Gastrocnemius medialis (tissue), 4 donors: ENCODE data around the gene ENPP1. TPM values are rescaled to one million over a fixed set of nuclear protein-coding genes. Genes with fewer than 3 reads are reported as not detected.
A peak's percentile ranks its signal among the peaks of the same experiment; 100 is the strongest.

Experiments
- ATAC-seq, 2 donors: fragments of 150-250 bp; one replicate each; pipeline ENCODE4 v1.9.1; 2016
- DNase-seq, 2 donors: peaks; one replicate each; pipeline ENCODE4 v3.0.0-alpha.2; 2019
- H3K27ac ChIP-seq, 4 donors: fragments of 200-600 bp; sonication (generic); 1 replicate in 1 of 4; 2 replicates in 3 of 4; pipeline ENCODE4 v1.5.1; 2016 to 2018; ENCODE audit warnings: mild to moderate bottlenecking in 2 of 4, moderate library complexity in 1 of 4
- H3K27me3 ChIP-seq, 3 donors: fragments of 200-600 bp; sonication (generic) in 2 of 3; 1 replicate in 1 of 3; 2 replicates in 2 of 3; pipeline versions ENCODE4 v1.5.1 to v1.6.0; 2016 to 2019; ENCODE audit warnings: mild to moderate bottlenecking in 1 of 3, moderate library complexity in 1 of 3
- H3K36me3 ChIP-seq, 2 donors: fragments of 200-600 bp; sonication (generic) in 1 of 2; one replicate each; pipeline ENCODE4 v1.5.1; 2017 to 2018
- H3K4me1 ChIP-seq, 2 donors: fragments of 200-600 bp; sonication (generic) in 1 of 2; one replicate each; pipeline ENCODE4 v1.5.1; 2016 to 2017; ENCODE audit warnings: mild to moderate bottlenecking in 2 of 2
- H3K4me3 ChIP-seq, 4 donors: fragments of 200-600 bp; sonication (generic) in 3 of 4; 1 replicate in 1 of 4; 2 replicates in 3 of 4; pipeline ENCODE4 v1.5.1; 2016 to 2019; ENCODE audit warnings: mild to moderate bottlenecking in 2 of 4
- H3K9me3 ChIP-seq, 3 donors: fragments of 200-600 bp; sonication (generic) in 2 of 3; 1 replicate in 1 of 3; 2 replicates in 2 of 3; pipeline ENCODE4 v1.5.1; 2016 to 2019
- POLR2A ChIP-seq, 2 donors: fragments of 450-650 bp; IDR thresholded peaks; one replicate each; pipeline ENCODE4 v1.6.1; 2017; ENCODE audit warnings: antibody characterized with exemption in 2 of 2, mild to moderate bottlenecking in 2 of 2, moderate library complexity in 2 of 2
- in situ Hi-C, 4 donors: fragments of 200-750 bp; cut with MboI; loops; one replicate each; pipeline versions ENCODE4 v1.15.0 to v1.8.0; 2017; ENCODE audit warnings: low sequenced_read_pairs in 4 of 4
- intact Hi-C: fragments of 100-400 bp; cut with DNase I; formaldehyde crosslinking; loops from one replicate; pipeline ENCODE4 v1.15.1; 2023; ENCODE audit warnings: low total_unique reads
- total RNA-seq, 4 donors: library from RNA; depleted of rRNA; stranded (reverse); fragments of >200 nt; gene quantifications; one replicate each; pipeline versions ENCODE4 v1.1.0 to v1.2.3, GENCODE V29; 2016
- TF ChIP-seq, protein P1 (sequence below), 5 experiments: fragments of 450-650 bp in 3 of 5; fragments of 200-600 bp in 2 of 5; sonication (generic) in 2 of 5; IDR thresholded peaks in 4 of 5; conservative IDR thresholded peaks in 1 of 5; 1 replicate in 4 of 5; 2 replicates in 1 of 5; pipeline ENCODE4 v1.5.1; 2016 to 2019; ENCODE audit warnings: antibody characterized with exemption in 5 of 5, mild to moderate bottlenecking in 3 of 5, moderate library complexity in 3 of 5

Gene ENPP1
- total RNA-seq, 4 donors from 2014 or later: 3.1 to 5.0 (median 4.0) TPM

DNA sequence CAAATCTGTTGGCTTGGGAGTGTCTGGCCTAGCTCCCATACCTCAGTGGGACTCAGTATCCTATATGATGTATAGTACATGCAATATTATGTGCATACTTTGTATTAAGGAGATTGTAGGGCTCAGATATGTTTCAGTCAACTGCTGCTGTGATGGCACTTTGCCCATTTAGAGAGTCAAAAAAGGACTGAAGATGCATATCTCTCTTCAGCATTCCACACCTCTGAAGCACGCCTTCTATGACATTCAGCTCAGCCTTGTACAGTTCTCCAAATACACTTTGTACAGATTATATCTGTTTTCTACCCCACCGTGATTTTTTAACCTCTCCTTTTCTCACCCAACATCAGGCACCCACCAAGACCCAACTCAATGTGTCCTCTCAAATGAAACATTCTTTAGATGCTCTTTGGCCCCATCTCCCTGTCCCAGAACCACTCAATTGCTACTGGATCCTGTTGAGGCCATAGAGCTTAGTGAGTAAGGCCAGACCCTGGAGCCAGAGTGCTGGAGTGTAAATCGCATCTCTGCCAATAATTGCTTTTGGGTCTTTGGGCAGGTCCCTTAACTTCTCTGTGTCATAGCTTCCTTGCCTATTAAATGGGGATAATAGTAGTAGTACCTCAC lies 15.6 kb downstream of the ENPP1 start:
- ATAC-seq (no peak), DNase-seq (no peak)
- Histone ChIP-seq H3K9me3 (no peaks in the 10 kb centered on the region), H3K27me3 (no peaks in the 10 kb centered on the region), H3K4me3 (no peak overlapping the region), H3K4me1 (no peaks in the 10 kb centered on the region), H3K27ac (no peak overlapping the region), H3K36me3 (no peaks in the 10 kb centered on the region)
- intact Hi-C loops: no loop called here
- in situ Hi-C loops: no loop called here
- TF ChIP-seq POLR2A (IDR thresholded peaks at IDR 0.05): no peak
- TF ChIP-seq, protein P1, sequence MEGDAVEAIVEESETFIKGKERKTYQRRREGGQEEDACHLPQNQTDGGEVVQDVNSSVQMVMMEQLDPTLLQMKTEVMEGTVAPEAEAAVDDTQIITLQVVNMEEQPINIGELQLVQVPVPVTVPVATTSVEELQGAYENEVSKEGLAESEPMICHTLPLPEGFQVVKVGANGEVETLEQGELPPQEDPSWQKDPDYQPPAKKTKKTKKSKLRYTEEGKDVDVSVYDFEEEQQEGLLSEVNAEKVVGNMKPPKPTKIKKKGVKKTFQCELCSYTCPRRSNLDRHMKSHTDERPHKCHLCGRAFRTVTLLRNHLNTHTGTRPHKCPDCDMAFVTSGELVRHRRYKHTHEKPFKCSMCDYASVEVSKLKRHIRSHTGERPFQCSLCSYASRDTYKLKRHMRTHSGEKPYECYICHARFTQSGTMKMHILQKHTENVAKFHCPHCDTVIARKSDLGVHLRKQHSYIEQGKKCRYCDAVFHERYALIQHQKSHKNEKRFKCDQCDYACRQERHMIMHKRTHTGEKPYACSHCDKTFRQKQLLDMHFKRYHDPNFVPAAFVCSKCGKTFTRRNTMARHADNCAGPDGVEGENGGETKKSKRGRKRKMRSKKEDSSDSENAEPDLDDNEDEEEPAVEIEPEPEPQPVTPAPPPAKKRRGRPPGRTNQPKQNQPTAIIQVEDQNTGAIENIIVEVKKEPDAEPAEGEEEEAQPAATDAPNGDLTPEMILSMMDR (IDR thresholded peaks at IDR 0.05 in 4 of 5, conservative IDR thresholded peaks at IDR 0.05 in 1 of 5): no peak

DNA sequence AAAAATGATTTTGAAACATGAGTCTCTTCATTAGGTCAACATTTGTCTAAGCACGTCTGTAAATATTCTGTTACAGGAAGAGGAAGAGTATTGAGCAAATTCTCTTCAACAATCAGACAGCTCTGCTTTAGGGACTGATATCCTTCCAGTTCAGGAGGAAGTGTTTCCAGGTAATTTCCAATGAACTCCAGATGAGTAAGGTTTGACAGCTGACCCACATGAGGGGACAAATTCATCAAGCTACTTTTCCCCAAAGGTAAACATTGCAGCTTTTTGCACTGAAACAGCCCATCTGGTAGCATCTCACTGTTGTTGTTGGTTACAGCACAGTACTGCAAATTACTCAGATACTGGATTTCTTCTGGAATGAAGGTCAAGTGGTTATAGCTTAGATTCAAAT lies 18.1 kb downstream of the ENPP1 start:
- no peaks in the 10 kb centered on the region for H3K36me3 ChIP-seq
- H3K4me3 ChIP-seq: no peak overlapping the region
- DNase-seq (no peak), ATAC-seq (no peak)
- no peak overlapping the region for H3K27ac ChIP-seq
- no peak for TF ChIP-seq POLR2A (IDR thresholded peaks at IDR 0.05)
- TF ChIP-seq, protein P1 (IDR thresholded peaks at IDR 0.05 in 4 of 5, conservative IDR thresholded peaks at IDR 0.05 in 1 of 5): no peak
- no peaks in the 10 kb centered on the region for H3K4me1 ChIP-seq
- H3K27me3 ChIP-seq: no peaks in the 10 kb centered on the region
- in situ Hi-C loops (no loop called here), intact Hi-C loops (no loop called here)
- no peaks in the 10 kb centered on the region for H3K9me3 ChIP-seq

DNA sequence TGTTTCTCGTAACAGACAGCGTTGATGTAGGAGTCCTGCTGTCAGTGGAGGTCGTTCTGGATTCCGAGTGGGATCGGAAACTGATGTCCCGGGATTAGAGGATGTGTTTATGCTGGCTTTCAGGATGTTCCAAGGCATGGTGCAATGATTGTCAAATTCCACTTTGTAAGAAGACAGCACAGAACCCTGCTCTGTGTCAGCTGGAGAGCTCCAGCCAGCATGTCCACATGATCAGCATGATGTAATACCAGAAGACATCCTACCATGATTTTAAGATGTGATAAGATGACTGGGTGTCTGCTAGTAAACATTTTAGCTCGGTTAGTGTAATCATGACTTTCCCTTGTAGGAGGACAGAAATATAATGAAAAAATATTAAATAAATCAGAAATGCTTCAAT lies 20.3 kb downstream of the ENPP1 start:
- no peaks in the 10 kb centered on the region for H3K27me3 ChIP-seq
- intact Hi-C loops (no loop called here), in situ Hi-C loops (no loop called here)
- H3K9me3 ChIP-seq: no peaks in the 10 kb centered on the region
- H3K4me3 ChIP-seq: no peak overlapping the region
- ATAC-seq (peak in 1 of 2 donors; percentile 50), DNase-seq (peak in 1 of 2 donors; percentile 29)
- no peaks in the 10 kb centered on the region for H3K36me3 ChIP-seq
- no peak overlapping the region for H3K27ac ChIP-seq
- H3K4me1 ChIP-seq: no peaks in the 10 kb centered on the region
- TF ChIP-seq, protein P1 (IDR thresholded peaks at IDR 0.05 in 4 of 5, conservative IDR thresholded peaks at IDR 0.05 in 1 of 5): no peak
- no peak for TF ChIP-seq POLR2A (IDR thresholded peaks at IDR 0.05)

DNA sequence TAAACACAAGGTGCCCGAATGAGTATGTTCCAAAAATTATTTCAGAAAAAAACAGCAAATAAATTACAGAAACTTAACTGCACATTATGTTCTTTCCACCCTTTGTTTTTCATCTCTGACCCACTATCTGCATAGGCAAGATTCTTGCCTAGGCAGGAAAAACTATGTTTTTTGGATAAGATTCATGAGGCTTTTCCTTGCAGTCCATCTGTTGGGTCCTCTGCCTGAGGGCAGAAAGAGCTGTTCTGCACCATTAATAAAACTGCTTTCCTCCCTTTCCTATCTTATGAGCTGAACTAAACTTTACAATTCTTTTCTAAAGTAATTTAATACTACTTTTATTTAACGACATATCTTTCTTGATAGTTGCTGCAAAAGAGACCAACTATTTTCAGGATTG lies 21.1 kb downstream of the ENPP1 start:
- in situ Hi-C loops: no loop called here
- Histone ChIP-seq H3K36me3 (no peaks in the 10 kb centered on the region), H3K4me3 (no peak overlapping the region), H3K27me3 (no peaks in the 10 kb centered on the region), H3K9me3 (no peaks in the 10 kb centered on the region), H3K27ac (peak overlapping the region in 1 of 4 donors; percentile 3), H3K4me1 (no peaks in the 10 kb centered on the region)
- DNase-seq: no peak
- intact Hi-C loops: no loop called here
- TF ChIP-seq, protein P1 (IDR thresholded peaks at IDR 0.05 in 4 of 5, conservative IDR thresholded peaks at IDR 0.05 in 1 of 5): no peak
- no peak for TF ChIP-seq POLR2A (IDR thresholded peaks at IDR 0.05)
- no peak for ATAC-seq

DNA sequence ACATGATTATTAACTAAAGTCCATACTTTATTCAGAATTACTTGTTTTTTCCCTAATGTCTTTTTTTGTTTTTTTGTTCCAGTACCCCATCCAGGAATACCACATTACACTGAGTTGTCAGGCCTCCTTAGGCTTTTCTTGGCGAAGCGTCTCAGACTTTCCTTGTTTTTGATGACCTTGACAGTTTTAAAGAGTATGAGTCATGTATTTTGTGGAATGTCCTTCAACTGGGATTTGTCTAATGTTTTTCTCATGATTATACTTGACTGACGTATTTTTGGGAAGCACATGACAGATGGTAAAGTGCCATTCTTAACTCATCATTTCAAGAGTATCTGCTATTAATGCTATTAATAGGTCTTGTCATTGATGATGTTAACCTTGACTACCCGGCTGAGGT lies 23.6 kb downstream of the ENPP1 start:
- Histone ChIP-seq H3K9me3 (no peaks in the 10 kb centered on the region), H3K27ac (no peak overlapping the region), H3K4me3 (no peak overlapping the region), H3K27me3 (no peaks in the 10 kb centered on the region), H3K4me1 (no peaks in the 10 kb centered on the region), H3K36me3 (no peaks in the 10 kb centered on the region)
- no peak for DNase-seq
- intact Hi-C loops: no loop called here
- in situ Hi-C loops: no loop called here
- TF ChIP-seq, protein P1 (IDR thresholded peaks at IDR 0.05 in 4 of 5, conservative IDR thresholded peaks at IDR 0.05 in 1 of 5): no peak
- TF ChIP-seq POLR2A (IDR thresholded peaks at IDR 0.05): no peak
- ATAC-seq: peak; percentile 42 to 51
